Measurements from ENCODE around the gene PSMD7.
A peak's percentile ranks its signal among the peaks of the same experiment; 100 is the strongest.
"Not testable (repeated sequence)": the region's sequence is repeated elsewhere in the genome, so short reads cannot be mapped to it uniquely, and the experiment has no call there.

The PSMD7 gene

DNA sequence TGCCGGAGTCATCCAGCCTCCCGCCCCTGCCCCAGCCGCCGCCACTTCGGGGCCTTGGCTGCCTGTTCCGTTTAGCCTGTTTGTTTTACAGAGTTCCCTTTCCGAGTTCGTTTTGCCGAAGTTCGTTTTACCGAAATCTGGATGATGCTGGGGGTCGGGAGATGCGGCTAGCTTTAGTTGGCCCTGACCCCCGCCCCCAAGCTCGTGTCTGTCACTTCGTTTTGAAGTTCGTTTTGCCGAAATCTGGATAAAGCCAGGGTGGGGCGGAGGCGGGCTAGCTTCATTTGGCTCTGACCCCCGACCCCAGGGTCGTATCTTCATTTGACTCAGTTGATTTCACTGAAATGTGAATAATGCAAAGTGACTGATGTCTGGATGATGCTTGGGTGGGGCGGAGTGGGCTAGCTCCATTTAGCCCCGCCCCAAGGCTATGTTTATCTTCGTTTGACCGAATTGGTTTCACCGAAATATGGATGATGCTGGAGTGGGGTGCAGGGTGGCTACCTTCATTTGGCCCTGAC lies 591 bp downstream of the PSMD7 start:
- DNase-seq (ENCODE audit: low spot score): peak; percentile 77

DNA sequence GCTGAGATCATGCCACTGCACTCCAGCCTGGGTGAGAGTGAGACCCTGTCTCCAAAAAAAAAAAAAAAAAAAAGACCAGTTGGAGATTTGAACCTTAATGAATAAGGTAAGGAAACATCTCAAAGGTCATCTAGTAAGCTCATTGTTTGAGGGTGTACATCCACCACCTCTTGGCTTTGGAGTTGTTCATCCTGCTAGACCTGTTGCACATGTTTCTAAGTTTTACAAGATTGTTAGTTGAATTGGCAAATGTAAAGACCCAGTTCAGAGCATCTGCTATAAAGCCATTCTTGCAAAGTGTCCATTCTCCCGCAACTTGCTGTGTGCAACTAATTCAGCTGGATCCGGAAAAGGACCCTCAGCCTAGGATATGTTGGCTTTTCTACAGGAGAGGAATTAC lies 1.5 kb downstream of the PSMD7 start:
- DNase-seq (ENCODE audit: low spot score): no peak

DNA sequence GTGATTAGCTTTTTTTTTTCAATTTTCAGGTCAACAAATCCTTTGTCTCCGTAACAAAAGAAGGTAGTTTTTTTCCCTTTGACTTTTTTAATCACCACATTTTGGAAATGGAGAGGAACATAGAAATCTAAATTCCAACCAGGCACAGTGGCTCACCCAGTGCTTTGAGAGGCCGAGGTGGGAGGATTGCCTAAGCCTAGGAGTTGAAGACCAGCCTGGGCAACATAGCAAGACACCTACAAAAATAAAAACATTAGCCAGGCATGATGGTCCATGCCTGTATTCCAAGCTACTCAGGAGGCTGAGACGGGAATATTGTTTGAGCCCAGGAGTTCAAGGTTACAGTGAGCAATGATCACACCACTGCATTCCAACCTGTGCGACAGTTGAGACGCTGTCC lies 5.7 kb downstream of the PSMD7 start:
- no peak for DNase-seq (ENCODE audit: low spot score)

DNA sequence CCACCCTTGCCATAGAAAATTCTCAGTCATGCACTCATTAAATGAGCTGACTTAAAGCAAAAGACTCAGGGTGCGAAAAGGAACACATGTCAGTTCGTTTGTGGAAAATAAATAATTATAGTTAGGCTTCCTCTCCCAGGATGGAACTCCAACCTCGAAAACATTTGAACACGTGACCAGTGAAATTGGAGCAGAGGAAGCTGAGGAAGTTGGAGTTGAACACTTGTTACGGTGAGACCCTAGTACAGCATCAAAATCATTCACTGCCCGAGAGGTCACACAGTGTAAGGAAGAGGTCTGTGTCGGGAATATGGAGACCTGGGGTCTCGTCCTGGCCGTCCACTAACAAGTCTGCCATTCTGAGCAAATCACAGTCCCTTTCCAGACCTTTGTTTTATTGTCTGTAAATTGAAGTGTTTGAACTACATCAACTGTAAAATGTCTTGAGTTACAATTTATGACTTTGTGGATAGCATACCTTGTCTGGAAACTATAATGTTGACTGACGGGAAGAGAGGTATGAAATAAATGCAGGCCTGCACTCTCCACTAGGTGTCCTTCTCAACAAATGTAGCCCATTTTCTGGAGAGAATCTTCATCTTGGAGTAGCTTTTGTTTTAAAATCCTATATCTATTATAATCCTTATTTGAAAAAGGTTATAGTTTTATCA lies 7.7 kb downstream of the PSMD7 start:
- DNase-seq (ENCODE audit: low spot score): peak; percentile 52

DNA sequence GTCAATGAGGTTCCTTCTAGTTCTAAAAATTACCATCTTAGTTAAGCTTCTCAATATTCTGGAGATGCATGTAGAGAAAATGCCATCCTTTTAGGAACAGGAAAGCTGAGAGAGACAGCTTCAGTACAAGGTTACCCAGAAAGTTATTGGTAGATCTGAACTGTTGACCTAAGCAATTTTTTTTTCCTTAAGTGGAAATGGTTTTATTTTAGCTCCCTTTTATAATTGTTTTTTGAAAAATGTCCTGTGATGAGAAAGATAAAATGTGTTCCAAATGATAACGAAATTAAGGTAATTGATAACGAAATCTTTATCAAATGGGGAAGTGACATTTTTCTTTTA lies 8.2 kb downstream of the PSMD7 start:
- no peak for DNase-seq (ENCODE audit: low spot score)

DNA sequence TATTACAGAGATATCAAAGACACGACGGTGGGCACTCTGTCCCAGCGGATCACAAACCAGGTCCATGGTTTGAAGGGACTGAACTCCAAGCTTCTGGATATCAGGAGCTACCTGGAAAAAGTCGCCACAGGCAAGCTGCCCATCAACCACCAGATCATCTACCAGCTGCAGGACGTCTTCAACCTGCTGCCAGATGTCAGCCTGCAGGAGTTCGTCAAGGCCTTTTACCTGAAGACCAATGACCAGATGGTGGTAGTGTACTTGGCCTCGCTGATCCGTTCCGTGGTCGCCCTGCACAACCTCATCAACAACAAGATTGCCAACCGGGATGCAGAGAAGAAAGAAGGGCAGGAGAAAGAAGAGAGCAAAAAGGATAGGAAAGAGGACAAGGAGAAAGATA lies 8.7 kb downstream of the PSMD7 start:
- DNase-seq (ENCODE audit: low spot score): no peak

DNA sequence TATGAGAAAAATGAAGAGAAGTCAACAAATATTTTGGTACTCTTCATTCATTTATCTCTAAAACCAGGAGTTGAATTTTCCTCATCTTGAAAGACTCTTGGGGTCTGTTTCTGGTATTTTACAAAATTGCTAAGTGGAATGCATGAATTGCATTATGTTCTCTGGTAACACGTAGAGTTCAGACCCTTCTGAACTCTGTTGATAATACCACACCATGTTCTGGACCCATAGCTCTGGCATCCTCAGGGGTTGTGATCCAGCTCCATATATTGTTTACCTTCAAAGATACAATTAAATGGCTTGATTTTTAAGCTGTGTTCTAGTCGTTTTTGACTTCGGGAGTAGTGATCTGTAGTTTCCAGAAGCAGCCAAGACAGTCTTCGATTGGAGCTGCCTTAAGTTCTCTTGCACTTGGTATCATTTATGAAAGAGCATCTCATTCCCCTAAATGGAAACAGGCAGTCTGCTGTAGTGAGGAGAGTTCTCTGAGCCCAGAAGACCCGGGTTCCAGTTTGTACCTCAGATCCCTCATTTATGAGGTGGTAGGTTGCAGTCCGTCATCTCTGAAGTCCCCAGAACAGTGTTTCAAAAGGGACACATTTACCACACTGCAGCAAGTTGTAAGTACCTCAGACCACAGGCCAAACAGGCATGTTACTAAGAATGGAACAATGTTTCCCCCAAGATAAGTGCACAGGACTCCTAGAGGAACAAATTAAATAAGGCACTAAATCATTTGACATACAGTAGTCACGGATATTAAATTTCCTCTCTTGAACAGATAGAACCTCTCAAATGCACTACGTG lies 9.6 kb downstream of the PSMD7 start:
- DNase-seq (ENCODE audit: low spot score): no peak

DNA sequence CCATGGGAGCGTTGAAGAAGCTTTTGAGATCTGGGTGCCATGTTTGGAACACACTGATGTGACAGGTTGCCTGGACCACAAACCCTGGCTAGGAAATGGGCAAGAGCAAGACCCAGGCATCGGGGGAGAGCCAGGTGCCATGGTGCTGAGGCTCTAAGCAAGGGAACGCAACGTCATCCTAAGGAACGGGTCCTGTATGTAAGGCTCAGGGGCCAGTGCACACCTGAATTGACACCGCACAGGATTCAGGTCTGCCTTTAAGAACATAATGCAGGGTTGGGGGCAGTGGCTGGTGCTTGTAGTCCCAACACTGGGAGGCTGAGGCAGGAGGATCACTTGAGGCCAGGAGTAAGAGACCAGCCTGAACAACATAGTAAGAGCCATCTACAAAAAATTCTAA lies 10.8 kb downstream of the PSMD7 start:
- DNase-seq (ENCODE audit: low spot score): no peak

DNA sequence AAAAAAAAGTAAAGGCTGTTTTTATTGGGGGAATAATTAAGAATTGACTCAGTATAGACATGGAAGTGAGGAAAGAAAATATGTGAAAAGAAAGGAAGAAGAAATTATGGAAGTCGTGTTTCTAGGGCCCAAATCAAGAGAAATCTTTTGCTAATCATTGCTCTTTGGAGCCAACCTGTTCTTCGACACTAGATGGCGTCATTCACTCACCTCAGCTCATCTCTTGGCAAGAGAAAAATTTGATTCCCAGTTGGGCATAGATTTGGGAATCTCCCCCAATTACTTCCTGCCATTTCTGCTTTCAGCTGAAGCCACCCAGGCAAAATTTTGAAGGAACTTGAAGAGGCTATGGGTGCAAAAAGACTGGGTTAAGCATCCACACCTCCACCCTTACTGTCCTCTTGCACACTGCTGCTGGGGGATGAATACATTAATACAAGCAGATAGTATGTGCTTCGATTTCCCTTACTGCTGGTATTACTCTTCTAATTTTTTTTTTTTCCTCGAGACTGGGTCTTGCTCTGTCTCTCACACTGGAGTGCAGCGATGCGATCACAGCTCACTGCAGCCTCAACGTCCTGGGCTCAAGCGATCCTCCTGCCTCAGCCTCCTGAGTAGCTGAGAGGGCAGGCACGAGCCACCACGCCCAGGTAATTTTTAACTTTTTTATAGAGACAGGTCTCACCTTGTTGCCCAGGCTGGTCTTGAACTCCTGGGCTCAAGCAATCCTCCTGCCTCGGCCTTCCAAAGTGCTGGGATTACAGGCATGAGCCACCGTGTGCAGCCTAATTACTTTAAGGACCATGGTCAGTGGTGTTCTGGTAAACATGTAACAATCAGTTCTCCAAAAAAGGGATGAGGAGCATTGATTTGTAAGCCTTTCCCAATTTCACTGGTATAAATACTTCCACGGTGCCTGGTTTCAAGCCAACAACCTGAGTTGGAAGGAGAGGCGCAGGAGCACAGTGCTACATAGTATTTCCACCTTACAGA lies 13.5 kb downstream of the PSMD7 start:
- DNase-seq (ENCODE audit: low spot score): peak; percentile 68

DNA sequence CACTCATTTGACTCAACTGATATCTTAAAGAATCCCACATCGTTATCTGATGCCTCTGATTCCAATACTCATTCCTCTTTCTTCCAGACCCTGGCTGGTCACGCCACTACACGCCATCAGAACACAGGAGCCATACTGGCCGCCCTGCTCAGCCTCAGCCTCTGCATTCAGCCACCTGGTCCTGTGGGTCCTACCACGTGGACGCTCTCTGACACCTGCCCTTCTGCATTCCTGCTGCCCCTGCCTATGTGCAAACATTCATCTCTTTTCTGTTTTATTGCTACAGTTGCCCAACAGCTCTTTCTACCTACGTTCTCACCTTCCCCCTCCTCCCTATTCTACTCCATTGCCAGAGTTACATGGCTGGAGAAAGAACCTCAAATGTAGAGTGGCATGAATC lies 18.4 kb downstream of the PSMD7 start:
- no peak for DNase-seq (ENCODE audit: low spot score)

DNA sequence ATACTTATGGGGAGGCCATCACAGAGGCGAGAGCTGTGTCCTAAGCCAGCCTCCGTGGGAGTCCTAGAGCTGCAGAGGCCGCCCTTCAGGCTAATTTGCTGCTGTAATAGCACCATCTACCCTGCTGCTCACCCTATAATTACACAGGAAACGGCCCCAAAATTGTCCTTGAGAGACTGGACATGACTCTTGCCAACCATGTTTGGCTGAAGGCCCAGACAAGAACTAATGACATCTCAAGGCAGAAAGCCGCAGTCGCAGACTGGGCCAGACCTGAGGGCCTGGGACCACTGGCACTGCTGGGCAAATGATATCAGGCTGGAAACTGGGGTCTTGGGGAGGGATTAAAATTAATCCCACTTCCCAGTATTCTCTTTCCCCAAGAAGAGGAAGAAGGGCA lies 24.1 kb downstream of the PSMD7 start:
- no peak for DNase-seq (ENCODE audit: low spot score)

DNA sequence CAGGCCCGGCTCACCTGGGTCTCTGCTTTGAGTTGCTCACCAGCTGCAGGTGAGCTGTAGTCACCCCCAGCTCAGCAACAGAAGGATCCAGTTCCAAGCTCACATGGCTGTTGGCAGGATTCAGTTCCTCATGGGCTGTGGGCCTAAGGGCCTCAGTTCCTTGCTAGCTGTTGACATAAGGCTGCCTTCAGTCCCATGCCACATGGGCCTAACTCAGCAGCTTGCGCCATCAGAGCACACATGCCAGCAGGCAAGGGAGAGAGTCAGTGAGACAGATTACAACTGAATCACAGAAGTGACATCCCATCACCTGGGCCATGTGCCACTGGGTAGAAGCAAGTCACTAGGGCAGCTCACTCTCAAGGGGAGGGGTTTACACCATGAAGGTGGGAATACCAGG lies 24.7 kb downstream of the PSMD7 start:
- DNase-seq (ENCODE audit: low spot score): no peak

DNA sequence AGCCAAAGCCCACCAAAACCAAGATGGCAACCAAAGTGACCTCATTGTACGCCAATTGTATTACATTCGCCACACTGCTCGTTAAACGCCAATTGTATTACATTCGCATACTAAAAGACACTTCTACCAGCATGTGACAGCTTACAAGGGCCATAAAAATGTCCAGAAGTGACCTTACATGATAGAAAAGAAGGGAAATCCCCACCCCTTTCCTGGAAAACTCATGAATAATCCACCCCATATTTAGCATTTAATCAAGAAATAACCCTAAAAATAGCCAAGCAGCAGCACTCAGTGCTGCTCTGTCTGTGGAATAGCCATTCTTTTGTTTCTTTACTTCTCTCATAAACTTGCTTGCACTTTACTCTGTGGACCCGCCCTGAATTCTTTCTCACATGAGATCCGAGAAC lies 25.7 kb downstream of the PSMD7 start:
- no peak for DNase-seq (ENCODE audit: low spot score)

DNA sequence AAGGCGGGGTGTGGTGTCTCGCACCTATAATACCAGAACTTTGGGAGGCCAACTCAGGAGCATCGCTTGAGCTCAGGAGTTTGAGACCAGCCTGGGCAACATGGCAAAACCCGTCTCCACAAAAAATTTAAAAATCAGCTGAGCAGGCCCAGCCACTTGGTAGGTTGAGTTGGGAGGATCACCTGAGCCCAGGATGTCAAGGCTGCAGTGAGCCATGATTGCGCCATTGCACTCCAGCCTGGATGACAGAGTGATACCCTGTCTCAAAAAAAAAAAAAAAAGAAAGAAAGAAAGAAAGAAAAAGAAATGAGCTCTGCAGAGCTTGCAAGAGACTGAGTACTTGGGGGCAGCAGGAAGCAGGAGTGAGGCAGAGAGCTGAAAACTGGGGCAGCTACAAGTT lies 28.2 kb downstream of the PSMD7 start:
- not testable (repeated sequence) for DNase-seq (ENCODE audit: low spot score)

DNA sequence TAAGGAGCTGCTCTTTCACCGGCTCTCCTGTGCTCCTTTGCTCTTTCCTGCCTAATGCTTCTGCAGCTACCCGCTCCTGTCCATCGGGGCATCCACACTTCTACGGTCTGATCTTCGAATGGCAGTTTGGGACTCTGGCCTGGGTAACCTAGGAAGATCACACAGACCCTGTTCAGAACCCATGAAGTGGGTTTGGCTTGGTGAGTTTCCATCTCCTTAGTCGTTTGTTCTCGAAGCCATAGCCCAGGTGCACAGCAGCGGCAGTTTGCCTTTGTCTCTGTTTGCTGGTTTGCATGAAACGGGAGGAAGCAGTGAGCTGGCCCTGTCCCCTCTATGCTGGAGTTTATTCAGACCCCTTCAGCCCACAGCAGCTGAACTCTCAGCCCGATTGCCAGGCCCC lies 29.0 kb downstream of the PSMD7 start:
- no peak for DNase-seq (ENCODE audit: low spot score)

DNA sequence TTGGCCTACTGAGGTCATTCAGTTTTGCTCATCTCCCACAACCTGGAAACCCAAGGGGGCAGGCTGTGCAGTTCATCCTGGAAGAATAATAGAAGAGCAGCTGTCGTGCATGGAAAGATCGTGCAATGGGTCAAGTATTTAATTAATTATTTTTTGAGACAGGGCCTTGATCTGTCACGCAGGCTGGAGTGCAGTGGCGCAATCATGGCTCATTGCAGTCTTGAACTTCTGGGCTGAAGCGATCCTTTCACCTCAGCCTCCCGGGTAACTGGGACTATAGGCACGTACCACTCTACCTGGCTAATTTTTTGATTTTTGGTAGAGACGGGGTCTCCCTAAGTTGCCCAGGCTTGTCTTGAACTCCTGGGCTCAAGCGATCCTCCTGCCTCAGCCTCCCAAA lies 31.7 kb downstream of the PSMD7 start:
- DNase-seq (ENCODE audit: low spot score): not testable (repeated sequence)

DNA sequence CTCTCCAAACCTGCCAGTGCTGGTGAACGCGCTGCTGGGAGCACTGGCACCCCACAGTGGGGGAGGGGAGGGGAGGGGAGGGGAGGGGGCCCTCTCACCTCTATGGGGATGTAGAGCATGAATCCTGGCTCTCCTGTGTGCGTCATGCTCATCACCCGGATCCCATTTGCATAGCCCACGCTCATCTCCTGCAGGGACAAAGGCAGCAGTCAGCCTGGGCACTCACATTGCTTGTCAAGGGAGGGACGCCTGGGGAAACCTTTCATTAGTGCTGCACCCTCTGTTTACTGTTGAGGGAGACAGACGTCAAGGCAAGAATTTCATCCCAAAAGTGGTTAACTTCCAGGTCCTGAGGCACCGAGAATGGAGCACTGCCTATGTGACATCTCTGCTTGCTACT lies 35.9 kb downstream of the PSMD7 start:
- DNase-seq (ENCODE audit: low spot score): not testable (repeated sequence)

DNA sequence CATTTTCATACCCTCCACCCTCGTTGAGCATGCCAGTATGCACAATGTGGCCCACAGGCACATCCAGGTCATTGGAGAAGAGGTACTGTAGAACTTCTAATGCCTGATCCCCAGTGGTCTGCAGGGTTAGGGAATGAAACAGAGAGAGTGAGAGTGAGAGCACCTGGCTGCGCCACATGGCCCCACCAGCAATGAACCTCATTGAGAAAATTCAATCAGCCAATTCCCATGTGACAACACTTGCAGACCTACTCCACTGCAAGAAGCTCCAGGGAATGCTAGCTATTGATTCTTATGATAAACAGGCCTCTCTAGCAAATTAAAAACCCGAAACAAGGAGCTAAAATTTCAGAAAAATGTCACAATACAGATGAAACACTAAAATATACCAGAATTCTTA lies 40.9 kb downstream of the PSMD7 start:
- DNase-seq (ENCODE audit: low spot score): not testable (repeated sequence)

DNA sequence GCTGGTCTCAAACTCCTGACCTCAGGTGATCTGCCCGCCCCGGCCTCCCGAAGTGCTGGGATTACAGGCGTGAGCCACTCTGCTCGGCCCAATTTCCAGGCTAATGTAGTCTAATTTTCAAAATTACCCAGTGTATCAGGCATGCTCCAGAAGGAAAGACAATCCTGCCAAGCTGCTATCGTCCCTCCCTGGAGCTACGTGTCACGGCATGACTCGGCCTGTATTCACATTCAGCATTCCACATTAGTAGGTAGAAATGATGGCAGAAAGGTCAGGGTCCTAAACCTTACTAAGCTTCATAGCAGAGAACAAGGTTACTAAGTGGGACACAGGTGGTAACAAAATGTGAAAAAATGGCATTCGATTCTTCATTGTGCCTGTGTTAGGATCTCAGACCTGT lies 42.6 kb downstream of the PSMD7 start:
- not testable (repeated sequence) for DNase-seq (ENCODE audit: low spot score)

DNA sequence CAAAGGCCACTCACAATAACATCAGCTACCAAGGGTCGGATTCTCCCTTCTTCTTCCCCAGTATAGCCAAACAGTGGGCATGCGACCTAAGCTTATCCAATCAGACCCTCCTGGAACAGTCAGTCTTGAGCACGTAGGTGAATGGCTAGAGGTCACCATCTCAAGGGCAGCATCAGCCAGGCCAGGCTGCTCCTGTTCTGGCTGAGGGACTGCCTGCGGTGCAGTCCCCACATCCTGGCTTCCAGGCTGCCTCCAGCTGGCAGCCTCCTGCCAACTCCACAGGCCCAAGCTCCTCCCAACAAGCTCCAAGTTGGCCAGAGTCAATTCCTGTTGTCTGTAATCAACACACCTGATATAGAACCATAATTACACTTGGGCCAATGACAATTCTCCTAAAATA lies 56.4 kb downstream of the PSMD7 start:
- not testable (repeated sequence) for DNase-seq (ENCODE audit: low spot score)

Measured in NAMALWA (cell line).